Fibroblast of skin of abdomen (primary cell): ENCODE data around the gene DRC1.
A peak's percentile ranks its signal among the peaks of the same experiment; 100 is the strongest.
"Not testable (repeated sequence)": the region's sequence is repeated elsewhere in the genome, so short reads cannot be mapped to it uniquely, and the experiment has no call there.

ENCODE experiments used
- DNase-seq: peaks from one replicate; pipeline ENCODE4 v3.0.0-alpha.2; 2013

The DRC1 gene

GRCh38 chr2:26464390-26465265 is 62.9 kb downstream of the DRC1 start:
- no peak for DNase-seq

DNA sequence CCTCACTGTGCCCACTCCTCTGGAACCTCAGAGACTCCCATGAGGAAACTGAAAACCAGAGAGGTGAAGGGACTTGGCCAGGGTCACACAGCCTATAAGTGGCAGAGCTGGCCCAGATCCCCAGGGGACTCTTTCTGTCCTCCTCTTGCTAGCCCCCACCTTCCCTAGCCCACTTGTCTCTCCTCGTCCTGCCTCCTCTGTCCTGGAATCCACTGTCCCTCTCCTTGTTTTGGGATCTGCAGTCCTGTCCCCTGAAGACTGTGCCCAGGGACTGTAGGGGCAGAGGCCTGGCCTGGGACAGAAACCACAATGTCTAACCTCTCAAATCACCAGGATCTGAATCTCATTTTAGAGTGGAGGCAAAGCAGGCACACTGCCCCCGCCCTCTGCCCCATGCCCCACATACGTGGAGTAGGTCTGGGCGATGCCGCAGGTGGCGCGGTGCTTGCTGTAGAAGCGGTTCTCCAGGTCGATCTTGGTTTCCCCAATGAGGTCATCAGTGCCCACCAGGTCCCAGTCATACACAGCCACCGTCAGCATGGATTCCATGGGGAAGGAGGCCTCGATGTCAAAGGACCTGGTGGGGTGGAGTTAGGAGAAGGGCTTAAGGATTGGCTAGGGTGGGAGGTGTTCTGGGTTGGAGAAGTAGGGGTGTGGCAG is 63.7 kb downstream of the DRC1 start:
- no peak for DNase-seq

DNA sequence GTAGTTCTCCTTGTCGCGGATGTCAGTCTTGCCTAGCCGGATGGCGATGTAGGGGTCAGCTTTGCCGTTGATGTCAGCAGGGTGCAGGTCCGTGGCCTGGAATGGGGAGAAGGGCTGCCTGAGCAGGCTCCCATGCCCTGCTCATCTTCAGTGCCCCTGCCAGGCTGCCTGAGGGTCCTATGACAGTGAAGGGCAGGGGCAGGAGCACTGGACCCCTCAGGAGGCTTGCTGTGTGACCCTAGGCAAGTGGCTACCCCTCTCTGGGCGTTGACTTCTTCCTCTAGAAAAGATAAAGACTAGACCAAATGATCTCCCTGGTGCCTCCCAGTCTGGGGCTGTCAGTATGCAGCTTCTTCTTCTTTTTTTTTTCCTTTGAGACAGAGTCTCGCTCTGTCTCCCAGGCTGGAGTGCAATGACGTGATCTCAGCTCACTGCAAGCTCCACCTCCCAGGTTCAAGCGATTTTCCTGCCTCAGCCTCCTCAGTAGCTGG is 64.3 kb downstream of the DRC1 start:
- DNase-seq, result no peak

DNA sequence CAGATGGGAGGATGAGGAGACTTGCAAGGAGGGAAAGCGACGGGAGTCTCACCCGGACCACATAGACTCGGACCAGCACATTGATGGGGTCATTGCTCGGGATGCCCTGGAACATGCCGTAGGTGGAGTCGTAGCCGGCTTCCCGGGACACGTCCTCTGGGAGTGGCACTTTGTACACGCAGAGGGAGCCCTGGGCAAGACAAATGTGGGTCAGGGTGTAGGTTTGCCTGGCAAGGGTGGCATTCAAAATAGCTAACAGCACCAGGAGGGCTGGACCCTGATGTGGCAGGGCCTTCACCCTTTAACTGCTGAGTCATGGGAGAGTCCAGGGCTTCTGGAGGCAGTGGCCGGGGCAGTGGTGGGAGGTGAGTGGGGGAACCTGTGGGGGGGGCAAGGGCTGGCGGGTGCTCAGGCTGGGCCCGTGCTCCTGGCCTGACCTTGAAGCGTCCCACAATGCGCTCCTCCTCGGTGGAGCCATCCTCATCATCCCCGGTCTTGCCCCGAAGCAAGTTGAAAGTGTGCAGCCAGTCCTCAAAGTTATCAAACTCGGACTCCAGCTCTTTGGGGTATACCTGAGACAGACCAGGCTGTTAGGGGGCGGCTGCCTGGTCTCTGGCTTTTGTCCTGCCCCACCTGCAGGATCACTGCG is 65.1 kb downstream of the DRC1 start:
- DNase-seq, result no peak

- DNase-seq, result not testable (repeated sequence)
Measured at GRCh38 chr2:26468544-26468943, 66.8 kb downstream of the DRC1 start.

- peak; percentile 17 for DNase-seq
Measured at GRCh38 chr2:26469092-26469710, 67.5 kb downstream of the DRC1 start.

GRCh38 chr2:26469955-26470354 is 68.2 kb downstream of the DRC1 start:
- no peak for DNase-seq

DNA sequence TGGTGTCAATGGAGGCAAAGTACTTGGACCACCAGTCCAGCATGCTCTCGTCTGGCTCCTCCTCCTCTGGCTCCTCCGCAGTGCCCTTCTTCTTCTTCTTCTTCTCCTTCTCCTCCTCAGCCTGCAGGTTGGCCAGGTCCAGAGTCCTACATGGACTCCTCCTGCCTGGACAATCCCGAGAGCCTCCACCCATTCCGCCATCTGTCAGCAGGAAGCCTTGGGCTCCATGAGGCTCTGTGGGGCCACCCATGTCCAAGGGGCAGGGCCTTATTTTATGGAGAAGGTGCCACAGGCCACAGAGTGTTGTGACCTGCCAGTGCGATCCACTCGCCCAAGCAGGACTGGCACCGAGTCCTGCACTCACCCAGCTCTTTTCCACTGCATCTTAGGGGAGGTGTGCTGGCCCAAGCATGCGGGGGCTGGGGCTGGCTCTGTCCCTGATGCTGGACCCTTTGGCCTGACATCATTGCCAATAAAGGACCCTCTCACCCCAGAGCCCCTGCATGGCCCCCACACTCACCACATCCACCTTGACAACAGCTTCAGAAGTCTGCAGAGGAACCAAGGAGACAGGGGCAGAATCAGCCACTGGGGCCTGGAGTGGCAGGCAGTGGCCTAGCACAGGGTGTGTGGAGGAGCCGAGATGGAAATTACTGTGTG is 69.0 kb downstream of the DRC1 start:
- no peak for DNase-seq

- DNase-seq, result no peak
Measured at GRCh38 chr2:26471289-26471688, 69.6 kb downstream of the DRC1 start.

GRCh38 chr2:26471766-26472706 is 70.3 kb downstream of the DRC1 start:
- no peak for DNase-seq

- no peak for DNase-seq
Measured at GRCh38 chr2:26472821-26473655, 71.3 kb downstream of the DRC1 start.

DNA sequence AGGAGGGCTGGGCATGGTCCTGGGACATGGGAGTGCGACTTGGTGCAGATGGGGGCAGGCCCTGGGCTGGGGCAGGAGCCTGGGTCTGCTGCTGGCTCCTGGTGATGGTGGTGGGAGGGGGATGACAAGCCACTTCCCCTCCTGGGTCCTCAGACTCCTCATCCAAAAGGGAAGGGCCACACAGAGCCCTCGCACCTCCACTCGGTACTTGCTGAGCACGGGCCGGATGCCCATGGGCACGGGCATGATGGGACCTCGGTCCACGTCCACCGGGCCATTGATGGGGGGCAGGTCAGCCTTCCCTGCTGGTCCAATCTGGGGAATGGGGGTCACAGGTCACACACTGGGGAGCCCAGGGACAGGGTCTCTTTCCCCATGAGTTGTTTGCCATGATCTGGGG is 72.1 kb downstream of the DRC1 start:
- DNase-seq, result no peak

DNA sequence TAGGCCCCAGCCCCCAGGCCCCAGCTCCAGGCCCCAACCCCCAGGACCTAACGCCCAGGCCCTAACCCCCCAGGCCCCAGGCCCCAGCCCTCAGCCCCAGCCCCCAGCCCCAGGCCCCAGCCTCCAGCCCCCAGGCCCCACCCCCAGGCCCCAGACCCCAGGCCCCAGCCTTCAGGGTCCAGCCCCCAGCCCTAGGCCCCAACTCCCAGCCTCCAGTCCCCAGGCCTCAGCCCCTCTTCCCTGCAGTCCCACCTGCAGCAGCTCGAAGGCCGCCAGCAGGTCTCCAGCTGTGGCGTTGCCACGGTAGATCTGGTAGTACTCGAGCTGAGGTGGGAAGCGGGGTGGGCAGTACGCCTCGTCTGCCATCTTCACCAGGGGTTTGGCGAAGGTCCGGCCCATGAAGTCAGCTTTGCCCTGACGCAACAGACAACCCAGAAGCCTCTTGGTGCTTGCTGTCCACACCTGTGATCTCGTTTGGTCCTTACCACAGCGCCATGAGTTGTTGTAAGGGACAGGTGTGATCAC is 72.6 kb downstream of the DRC1 start:
- DNase-seq, result no peak

DNA sequence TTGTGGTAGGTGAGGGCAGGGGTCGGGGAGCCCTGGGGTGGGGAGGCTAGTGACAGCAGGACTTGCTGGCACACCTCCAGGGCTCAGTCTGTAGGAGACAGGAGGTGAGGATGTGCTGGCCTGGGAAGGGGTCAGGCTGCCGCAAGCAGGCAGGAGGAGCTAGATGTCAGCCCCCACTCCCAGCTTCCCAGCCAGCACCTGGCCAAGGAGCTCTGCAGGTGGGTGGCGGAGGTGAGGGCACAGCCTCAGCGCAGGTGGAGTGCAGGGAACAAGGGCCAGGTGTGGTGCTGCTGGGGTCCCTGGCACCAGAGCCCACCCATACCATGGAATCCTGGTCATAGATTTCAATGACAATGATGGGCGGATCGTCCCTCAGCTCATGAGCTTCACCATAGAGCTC is 73.3 kb downstream of the DRC1 start:
- no peak for DNase-seq

DNA sequence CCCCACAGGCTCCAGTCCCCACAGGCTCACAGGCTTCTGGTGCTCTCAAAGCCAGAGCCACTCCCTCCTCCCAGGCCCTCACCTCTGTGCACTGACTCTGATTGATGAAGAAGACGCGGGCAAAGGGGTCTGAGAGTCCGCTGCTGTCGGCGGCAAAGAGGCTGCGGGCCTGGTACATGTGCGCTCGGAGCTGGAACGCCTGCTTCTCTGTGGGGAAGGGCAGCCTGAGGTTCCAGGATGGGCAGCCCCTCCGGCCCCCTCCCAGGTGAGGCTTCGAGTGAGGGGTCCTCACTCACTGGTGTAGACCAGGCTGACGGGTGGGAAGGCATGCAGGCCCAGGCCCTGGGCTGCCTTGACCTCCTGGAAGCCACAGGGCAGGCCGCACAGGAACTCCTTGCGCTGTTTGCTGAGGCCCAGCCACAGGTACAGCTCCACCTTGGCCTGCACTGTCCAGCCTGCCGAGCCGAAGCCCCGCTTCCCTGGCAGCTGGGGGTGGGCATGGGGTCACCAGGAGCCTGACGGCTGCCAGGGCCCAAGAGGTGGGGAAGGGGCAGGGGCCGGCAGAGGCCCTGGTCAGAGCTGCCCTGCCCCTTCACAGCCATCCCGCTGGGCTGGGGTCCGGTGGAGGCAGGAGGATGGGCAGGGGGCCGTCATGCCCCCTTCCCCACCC is 74.2 kb downstream of the DRC1 start:
- DNase-seq, result no peak

GRCh38 chr2:26477126-26477910 is 75.6 kb downstream of the DRC1 start:
- DNase-seq, result no peak

DNA sequence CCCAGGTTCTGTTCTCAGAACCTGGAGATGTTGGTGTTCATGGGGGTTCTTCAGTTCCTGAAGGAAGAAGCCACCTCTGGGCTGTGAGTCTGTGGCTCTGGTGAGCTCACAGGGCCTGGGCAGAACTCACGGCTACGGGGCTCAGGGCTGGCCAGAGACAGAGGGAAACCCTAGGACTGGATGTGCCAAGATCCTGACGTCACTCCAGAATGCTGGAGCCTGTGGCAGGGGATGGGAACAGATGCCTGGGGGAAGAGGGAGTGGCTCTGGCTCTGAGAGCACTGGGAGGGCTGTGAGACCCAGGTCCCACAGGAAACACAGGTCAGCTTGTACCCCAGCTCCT is 76.2 kb downstream of the DRC1 start, which contains the start of gene OTOF:
OTOF (minus strand) TSS at position 214 of the 343 bp plus-strand sequence.
- DNase-seq, result peak; percentile 46

DNA sequence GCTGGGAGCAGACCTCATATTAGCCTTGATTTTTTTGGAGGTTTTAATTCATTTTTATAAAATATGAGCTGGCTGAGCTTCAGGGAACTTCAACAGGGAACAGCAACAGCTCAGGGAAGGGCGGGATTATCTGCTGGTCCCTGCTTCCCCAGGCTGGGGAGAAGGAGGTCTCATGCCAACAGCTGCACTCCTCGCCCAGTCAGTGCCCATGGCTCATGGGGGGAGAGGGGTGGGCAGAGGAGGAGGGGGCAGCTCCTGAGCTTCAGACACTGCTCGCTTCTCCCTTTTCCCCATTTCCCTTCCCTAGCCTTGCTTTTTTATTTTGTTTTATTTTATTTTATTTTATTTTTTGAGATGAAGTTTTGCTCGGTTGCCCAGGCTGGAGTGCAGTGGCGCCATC is 76.6 kb downstream of the DRC1 start:
- no peak for DNase-seq
